Adrenal gland (tissue), 12 donors: ENCODE measurements around the gene AUNIP. TPM values are rescaled to one million over a fixed set of nuclear protein-coding genes. Genes with fewer than 3 reads are reported as not detected.

ENCODE experiments used
- DNase-seq, 7 donors: peaks; one replicate each; pipeline ENCODE4 v3.0.0-alpha.2; 2019 to 2020
- H3K27ac ChIP-seq, 5 donors: fragments of 200-600 bp; sonication (generic) in 4 of 5; 1 replicate in 3 of 5; 2 replicates in 2 of 5; pipeline versions ENCODE4 v1.5.1 to v1.8.0; 2016 to 2020; ENCODE audit warnings: mild to moderate bottlenecking in 1 of 5
- H3K27me3 ChIP-seq: fragments of 200-600 bp; 2 replicates; pipeline ENCODE4 v1.8.0; 2021
- H3K36me3 ChIP-seq, 2 donors: fragments of 200-600 bp; replicated peaks in 1 of 2; 1 replicate in 1 of 2; 2 replicates in 1 of 2; pipeline versions ENCODE4 v1.5.1 to v1.8.0; 2018 to 2022
- H3K4me1 ChIP-seq, 2 donors: fragments of 200-600 bp; replicated peaks in 1 of 2; 1 replicate in 1 of 2; 2 replicates in 1 of 2; pipeline versions ENCODE4 v1.5.1 to v1.8.0; 2018 to 2021
- H3K4me3 ChIP-seq, 4 donors: fragments of 200-600 bp; sonication (generic) in 3 of 4; one replicate each; pipeline ENCODE4 v1.5.1; 2016 to 2018
- H3K9me3 ChIP-seq, 3 donors: fragments of 200-600 bp; sonication (generic) in 1 of 3; replicated peaks in 1 of 3; 1 replicate in 2 of 3; 2 replicates in 1 of 3; pipeline versions ENCODE4 v1.5.1 to v1.8.0; 2016 to 2021
- CTCF ChIP-seq, 6 experiments: fragments of 450-650 bp in 4 of 6; fragments of 200-600 bp in 2 of 6; sonication (generic) in 1 of 6; IDR thresholded peaks; 1 replicate in 5 of 6; 2 replicates in 1 of 6; pipeline versions ENCODE4 v1.5.1 to v1.8.0; 2016 to 2021; ENCODE audit warnings: antibody characterized with exemption in 6 of 6, mild to moderate bottlenecking in 2 of 6, moderate library complexity in 1 of 6
- POLR2A ChIP-seq, 2 donors: fragments of 450-650 bp; IDR thresholded peaks; one replicate each; pipeline ENCODE4 v1.6.1; 2017; ENCODE audit warnings: antibody characterized with exemption in 2 of 2, mild to moderate bottlenecking in 2 of 2, moderate library complexity in 1 of 2
- WGBS, 4 donors: extraction: QIAGEN DNeasy Blood & Tissue Kit in 2 of 4; methylation state at CpG; one replicate each; pipeline versions ENCODE4 v1.1.5 to v1.1.7; 2013 to 2017; 5-methylcytosine and 5-hydroxymethylcytosine counted together
- intact Hi-C, 2 donors: fragments of 100-400 bp; cut with DNase I; formaldehyde crosslinking; loops; one replicate each; pipeline versions ENCODE4 v1.14.1 to v1.15.0; 2022 to 2023
- polyA plus RNA-seq, 3 donors: library from polyadenylated mRNA; stranded (reverse); fragments of 200-250 nt in 2 of 3; fragments of 350-450 nt in 1 of 3; fragmentation: Illumina TruSeq in 1 of 3; extraction: RNeasy Lipid Tissue Mini Kit (QIAGEN cat#74804) in 1 of 3; gene quantifications; one replicate each; pipeline ENCODE4 v1.2.3, GENCODE V29; 2013 to 2014
- total RNA-seq, 9 donors: library from RNA; depleted of rRNA in 4 of 9; stranded (reverse); fragments of >200 nt in 4 of 9; fragments of 120-200 nt in 1 of 9; fragmentation: NEBNext Ultra II Directional in 1 of 9; extraction: Animal tissue kit (Norgen Biotek cat#: 25700) in 1 of 9; gene quantifications; one replicate each; pipeline versions ENCODE4 v1.1.0 to v1.2.4, GENCODE V29; 2013 to 2023
- donor health status: healthy with polysubstance abuse.
- donor health status: Bipolar disorder and iron deficiency.
- donor health status: DM: yes; HTN: yes; CAD: no.
- donor health status: DM: no; HTN: no; CAD: no.
- donor health status: DM: no; HTN: no; CAD: no.
- donor health status: DM: yes; HTN: yes; CAD: no.

Gene AUNIP
- total and polyA plus RNA-seq, 12 donors: 0.24 to 3.4 (median 0.78) TPM

- Histone ChIP-seq H3K4me3 (peak within 1 kb of the TSS; percentile 26 to 99 (median 82)), H3K27me3 (no peaks in the 10 kb centered on the region), H3K36me3 (peaks cover 0 to 22% of the 10 kb centered on the region in 2 donors), H3K9me3 (no peaks in the 10 kb centered on the region), H3K4me1 (peaks cover 29 to 51% of the 10 kb centered on the region in 2 donors), H3K27ac (peak within 1 kb of the TSS; percentile 92 to 98 (median 93))
- WGBS, 4 donors: 1 to 4% (median 1%) methylated on average over 4 to 64 of the region's 64 CpGs
- TF ChIP-seq CTCF (IDR thresholded peaks at IDR 0.05) (no peak), POLR2A (IDR thresholded peaks at IDR 0.05) (peak; percentile 17 to 92)
- intact Hi-C loops: loop anchor here (5.0 to 10.0 kb wide), 3 partner anchors 43 to 175 kb away; partner anchors contain the start of gene PAFAH2 (in 1 of the 2)
- peak; percentile 90 to 94 (median 91) for DNase-seq
Measured at GRCh38 chr1:25819491-25820246, 39.6 kb downstream of the AUNIP start, which contains the start of gene MTFR1L. Gene MTFR1L, plus strand, starts transcription at chr1:25819954. Its CDS starts 3,151 bp downstream, at chr1:25823105.

- 48 to 64% (median 52%) methylated on average over 6 of the region's 6 CpGs for WGBS, 4 donors
- DNase-seq: peak in 2 of 7 donors; percentile 27 to 64
- intact Hi-C loops: no loop called here
- peaks cover 0 to 25% of the 10 kb centered on the region in 2 donors for H3K36me3 ChIP-seq
- H3K27me3 ChIP-seq: no peaks in the 10 kb centered on the region
- peak overlapping the region in 3 of 5 donors; percentile 19 to 93 (median 43) for H3K27ac ChIP-seq
- H3K4me3 ChIP-seq: peak overlapping the region in 1 of 4 donors; percentile 74
- peaks cover 23 to 41% of the 10 kb centered on the region in 2 donors for H3K4me1 ChIP-seq
- H3K9me3 ChIP-seq: no peaks in the 10 kb centered on the region
- no peak for TF ChIP-seq POLR2A (IDR thresholded peaks at IDR 0.05)
- no peak for TF ChIP-seq CTCF (IDR thresholded peaks at IDR 0.05)
Measured at GRCh38 chr1:25818569-25818968, 40.7 kb downstream of the AUNIP start.

- no peaks in the 10 kb centered on the region for H3K9me3 ChIP-seq
- peak in 2 of 7 donors; percentile 21 to 56 for DNase-seq
- peaks cover 0 to 26% of the 10 kb centered on the region in 2 donors for H3K36me3 ChIP-seq
Measured at GRCh38 chr1:25817840-25818501, 41.3 kb downstream of the AUNIP start.

More at GRCh38 chr1:25817840-25818501, 41.3 kb downstream of the AUNIP start:
- Histone ChIP-seq H3K4me1 (peaks cover 20 to 35% of the 10 kb centered on the region in 2 donors), H3K4me3 (no peak overlapping the region), H3K27ac (peak overlapping the region in 3 of 5 donors; percentile 19 to 93 (median 43)), H3K27me3 (no peaks in the 10 kb centered on the region)
- intact Hi-C loops: no loop called here
- TF ChIP-seq POLR2A (IDR thresholded peaks at IDR 0.05) (no peak), CTCF (IDR thresholded peaks at IDR 0.05) (no peak)
- WGBS, 4 donors: 34 to 54% (median 50%) methylated on average over 5 to 8 of the region's 8 CpGs
